Thymus (tissue), 11 donors: ENCODE data around the gene STARD6. TPM values are rescaled to one million over a fixed set of nuclear protein-coding genes. Genes with fewer than 3 reads are reported as not detected.

Experiments used
- DNase-seq, 9 donors: peaks; one replicate each; pipeline ENCODE4 v3.0.0-alpha.2; 2013; ENCODE audit warnings: low spot score in 9 of 9, low read depth in 6 of 9, missing footprints in 1 of 9
- H3K27ac ChIP-seq, 2 donors: one replicate each; pipeline ENCODE4 v1.5.1; 2013; ENCODE audit warnings: control low read depth in 1 of 2, low read depth in 1 of 2, low read length in 1 of 2, mild to moderate bottlenecking in 1 of 2, moderate library complexity in 1 of 2
- H3K27me3 ChIP-seq, 2 donors: one replicate each; pipeline ENCODE4 v1.5.1; 2013; ENCODE audit warnings: low read length in 1 of 2; ENCODE audit not compliant: control insufficient read depth in 2 of 2, insufficient read depth in 1 of 2
- H3K36me3 ChIP-seq, 2 donors: one replicate each; pipeline ENCODE4 v1.5.1; 2013; ENCODE audit warnings: low read length in 1 of 2, mild to moderate bottlenecking in 1 of 2, moderate library complexity in 1 of 2; ENCODE audit not compliant: control insufficient read depth in 2 of 2, insufficient read depth in 2 of 2
- H3K4me1 ChIP-seq, 2 donors: one replicate each; pipeline ENCODE4 v1.5.1; 2013; ENCODE audit warnings: low read length in 2 of 2; ENCODE audit not compliant: control insufficient read depth in 2 of 2, insufficient read depth in 2 of 2
- H3K4me3 ChIP-seq, 2 donors: one replicate each; pipeline ENCODE4 v1.5.1; 2013; ENCODE audit warnings: low read length in 2 of 2, control low read depth in 1 of 2, mild to moderate bottlenecking in 1 of 2
- H3K9me3 ChIP-seq, 2 donors: one replicate each; pipeline ENCODE4 v1.5.1; 2013; ENCODE audit warnings: low read length in 1 of 2, mild to moderate bottlenecking in 1 of 2; ENCODE audit not compliant: control insufficient read depth in 2 of 2, insufficient read depth in 1 of 2
- WGBS: extraction: QIAGEN DNeasy Blood & Tissue Kit; methylation state at CpG from one replicate; pipeline ENCODE4 v1.1.7; 2013; 5-methylcytosine and 5-hydroxymethylcytosine counted together
- polyA plus RNA-seq: library from polyadenylated mRNA; stranded (reverse); fragments of 200-250 nt; gene quantifications from one replicate; pipeline ENCODE4 v1.2.3, GENCODE V29; 2013
- total RNA-seq: library from RNA; stranded (reverse); fragments of 120-200 nt; gene quantifications from one replicate; pipeline ENCODE4 v1.2.4, GENCODE V29; 2013
- donor health status: healthy.

The STARD6 gene
- total and polyA plus RNA-seq, 2 donors: 0.09 to 0.21 TPM

GRCh38 chr18:54280220-54280569 is 77.5 kb downstream of the STARD6 start:
- H3K36me3 ChIP-seq: peaks cover 15 to 29% of the 10 kb centered on the region in 2 donors
- H3K4me1 ChIP-seq: peaks cover 5 to 9% of the 10 kb centered on the region in 2 donors
- H3K9me3 ChIP-seq: no peaks in the 10 kb centered on the region
- no peak overlapping the region for H3K27ac ChIP-seq
- DNase-seq: peak in 1 of 9 donors; percentile 31
- H3K4me3 ChIP-seq: no peak overlapping the region
- no peaks in the 10 kb centered on the region for H3K27me3 ChIP-seq

DNA sequence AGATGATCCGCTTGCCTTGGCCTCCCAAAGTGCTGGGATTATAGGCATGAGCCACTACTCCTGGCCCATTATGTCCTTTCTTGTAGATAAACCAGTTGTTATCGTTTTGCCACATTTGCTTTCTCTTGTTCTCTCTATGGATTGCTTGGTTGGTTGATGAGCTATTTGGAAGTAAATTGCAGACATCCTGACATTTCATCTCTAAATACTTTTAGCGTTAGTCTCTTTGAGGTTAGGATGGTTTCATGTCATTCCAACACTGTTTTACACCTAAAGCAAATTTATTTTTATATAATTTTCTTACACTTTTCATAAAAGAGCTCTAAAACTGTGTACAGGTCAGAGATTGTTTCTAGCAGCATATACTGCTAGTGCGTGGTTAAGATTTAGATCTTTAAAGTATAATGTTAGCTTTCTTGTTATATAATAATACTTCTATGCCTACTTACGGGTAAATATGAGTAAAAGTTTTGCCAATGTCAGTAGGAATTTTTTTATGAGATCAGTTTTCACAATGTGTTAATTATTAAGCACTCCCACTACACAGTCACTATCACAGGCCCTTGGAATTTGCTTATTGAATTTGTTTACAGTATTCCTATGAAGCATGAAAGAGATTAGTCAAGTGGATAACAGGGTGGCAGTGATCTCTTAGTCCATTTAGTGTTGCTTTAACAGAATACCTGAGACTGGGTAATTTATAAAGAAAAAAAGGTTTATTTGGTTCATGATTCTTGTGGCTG is 78.0 kb downstream of the STARD6 start:
- no peak for DNase-seq
- Histone ChIP-seq H3K27ac (no peak overlapping the region), H3K4me3 (no peak overlapping the region), H3K36me3 (peaks cover 15 to 29% of the 10 kb centered on the region in 2 donors), H3K4me1 (peaks cover 0 to 5% of the 10 kb centered on the region in 2 donors), H3K27me3 (no peaks in the 10 kb centered on the region), H3K9me3 (no peaks in the 10 kb centered on the region)
- WGBS: 98% methylated on average over 5 of the region's 5 CpGs

DNA sequence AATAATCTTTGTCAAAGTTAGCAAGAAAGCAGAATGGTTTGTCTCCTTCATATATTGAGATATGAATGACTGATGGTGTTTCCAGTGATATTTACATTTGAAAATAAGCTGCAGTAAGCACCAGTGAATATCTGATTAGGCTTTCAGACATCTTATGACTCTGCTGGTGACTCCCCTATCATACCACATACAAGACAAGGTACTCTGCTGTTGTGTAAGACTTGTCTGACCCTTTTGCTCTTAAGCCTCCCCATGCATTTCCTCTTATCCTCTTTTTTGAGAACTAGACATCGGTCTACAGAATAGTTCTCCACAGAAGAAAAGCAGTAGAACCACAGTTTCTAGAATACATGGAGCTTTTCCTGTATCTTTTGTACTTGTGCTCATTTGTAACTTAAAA is 79.0 kb downstream of the STARD6 start:
- H3K27ac ChIP-seq: no peak overlapping the region
- no peaks in the 10 kb centered on the region for H3K27me3 ChIP-seq
- H3K4me3 ChIP-seq: no peak overlapping the region
- no peak for DNase-seq
- H3K4me1 ChIP-seq: peaks cover 0 to 5% of the 10 kb centered on the region in 2 donors
- peaks cover 15 to 29% of the 10 kb centered on the region in 2 donors for H3K36me3 ChIP-seq
- 95% methylated on average over 1 of the region's 1 CpG for WGBS
- no peaks in the 10 kb centered on the region for H3K9me3 ChIP-seq

DNA sequence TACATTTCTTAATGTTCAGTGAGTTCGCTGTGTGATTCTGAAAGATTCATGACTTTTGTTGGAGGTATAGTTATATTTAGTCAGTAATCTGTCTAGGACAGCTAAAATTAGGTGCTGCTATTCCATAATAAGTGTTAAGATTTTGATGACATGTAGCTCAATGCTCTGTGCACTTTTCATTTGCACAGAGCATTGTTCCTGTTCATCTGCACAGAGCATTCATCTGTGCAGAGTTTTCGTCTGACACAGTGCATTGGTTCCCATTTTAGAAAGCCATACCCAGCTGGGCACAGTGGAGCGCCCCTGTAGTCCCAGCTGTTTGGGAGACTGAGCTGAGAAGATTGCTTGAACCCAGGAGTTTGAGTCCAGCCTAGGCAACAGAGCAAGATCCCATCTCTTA is 79.8 kb downstream of the STARD6 start:
- WGBS: 96% methylated on average over 3 of the region's 3 CpGs
- peaks cover 15 to 29% of the 10 kb centered on the region in 2 donors for H3K36me3 ChIP-seq
- no peaks in the 10 kb centered on the region for H3K9me3 ChIP-seq
- no peaks in the 10 kb centered on the region for H3K27me3 ChIP-seq
- H3K4me3 ChIP-seq: no peak overlapping the region
- peaks cover 0 to 5% of the 10 kb centered on the region in 2 donors for H3K4me1 ChIP-seq
- H3K27ac ChIP-seq: no peak overlapping the region
- DNase-seq: no peak

Other genes starting within 250 kb of the STARD6 start
- 68.5 TPM for gene MBD2, start 133.2 kb downstream of the STARD6 start, total RNA-seq
- 61.4 TPM for gene MBD2, start 133.2 kb downstream of the STARD6 start, polyA plus RNA-seq
- 36.7 TPM for gene POLI, start 88.3 kb downstream of the STARD6 start, total RNA-seq
- 56.9 TPM for gene POLI, start 88.3 kb downstream of the STARD6 start, polyA plus RNA-seq
- 3.5 TPM for gene C18orf54, start within 50 bp of the STARD6 start, total RNA-seq
- 2.1 TPM for gene C18orf54, start within 50 bp of the STARD6 start, polyA plus RNA-seq
- gene DYNAP, start 233.4 kb upstream of the STARD6 start, total RNA-seq: 0.09 TPM
- 0.14 TPM for gene DYNAP, start 233.4 kb upstream of the STARD6 start, polyA plus RNA-seq